HG03196 (cell line): ENCODE measurements around the gene MED15.
"Not testable (repeated sequence)": the region's sequence is repeated elsewhere in the genome, so short reads cannot be mapped to it uniquely, and the experiment has no call there.

Experiments
- ATAC-seq: cut with Tn5 transposase; IDR thresholded peaks from one replicate; pipeline ENCODE4 v1.9.1; 2021; ENCODE audit not compliant: unreplicated experiment

MED15 gene

GRCh38 chr22:20479612-20480196 is 27.7 kb upstream of the MED15 start:
- ATAC-seq: no peak

GRCh38 chr22:20483143-20483506 is 24.3 kb upstream of the MED15 start:
- ATAC-seq: not testable (repeated sequence)

- no peak for ATAC-seq
Observed at GRCh38 chr22:20483771-20484170, 23.6 kb upstream of the MED15 start.

- ATAC-seq: no peak
Observed at GRCh38 chr22:20484948-20485683, 22.3 kb upstream of the MED15 start.

GRCh38 chr22:20486229-20486628 is 21.2 kb upstream of the MED15 start:
- ATAC-seq: no peak

- ATAC-seq: no peak
Observed at GRCh38 chr22:20487715-20488114, 19.7 kb upstream of the MED15 start.

GRCh38 chr22:20488946-20489345 is 18.5 kb upstream of the MED15 start:
- no peak for ATAC-seq

GRCh38 chr22:20490183-20490940 is 17.0 kb upstream of the MED15 start:
- no peak for ATAC-seq

GRCh38 chr22:20490941-20491307 is 16.5 kb upstream of the MED15 start:
- ATAC-seq: no peak

- no peak for ATAC-seq
Observed at GRCh38 chr22:20491346-20491745, 16.1 kb upstream of the MED15 start.

- peak; percentile 30 for ATAC-seq
Observed at GRCh38 chr22:20494978-20495860, 12.2 kb upstream of the MED15 start, which contains the start of gene KLHL22. Gene KLHL22 (minus strand): TSS chr22:20495795. CDS start chr22:20489211, 6,584 bp downstream.

- ATAC-seq: peak; percentile 76
Observed at GRCh38 chr22:20495861-20496681, 11.3 kb upstream of the MED15 start.

- ATAC-seq: no peak
Observed at GRCh38 chr22:20497426-20497825, 10.0 kb upstream of the MED15 start.

GRCh38 chr22:20498913-20499312 is 8.5 kb upstream of the MED15 start:
- ATAC-seq: no peak

- ATAC-seq: no peak
Observed at GRCh38 chr22:20499769-20500168, 7.6 kb upstream of the MED15 start.

GRCh38 chr22:20503816-20504215 is 3.6 kb upstream of the MED15 start:
- no peak for ATAC-seq

GRCh38 chr22:20504293-20504922 is 3.0 kb upstream of the MED15 start:
- ATAC-seq: not testable (repeated sequence)

- ATAC-seq: peak; percentile 5
Observed at GRCh38 chr22:20506543-20507252, 712 bp upstream of the MED15 start.
